Mucosa of stomach (tissue), 1 donor: ENCODE results near the gene LGR6.

Experiments
- H3K27me3 ChIP-seq: one replicate; pipeline ENCODE4 v1.7.0; 2013; ENCODE audit warnings: mild to moderate bottlenecking, low read length; ENCODE audit not compliant: control insufficient read depth, insufficient read depth
- H3K36me3 ChIP-seq: one replicate; pipeline ENCODE4 v1.7.0; 2013; ENCODE audit warnings: low read length; ENCODE audit not compliant: control insufficient read depth, insufficient read depth
- H3K4me1 ChIP-seq: one replicate; pipeline ENCODE4 v1.7.0; 2013; ENCODE audit warnings: mild to moderate bottlenecking, low read length; ENCODE audit not compliant: control insufficient read depth, insufficient read depth
- H3K4me3 ChIP-seq: one replicate; pipeline ENCODE4 v1.7.0; 2013; ENCODE audit warnings: low read length
- H3K9ac ChIP-seq: one replicate; pipeline ENCODE4 v1.7.0; 2013; ENCODE audit warnings: mild to moderate bottlenecking, low read length, moderate library complexity
- H3K9me3 ChIP-seq: one replicate; pipeline ENCODE4 v1.7.0; 2013; ENCODE audit warnings: mild to moderate bottlenecking, low read length, moderate library complexity; ENCODE audit not compliant: control insufficient read depth
- donor health status: Pancreatic carcinoma.

Gene LGR6

DNA sequence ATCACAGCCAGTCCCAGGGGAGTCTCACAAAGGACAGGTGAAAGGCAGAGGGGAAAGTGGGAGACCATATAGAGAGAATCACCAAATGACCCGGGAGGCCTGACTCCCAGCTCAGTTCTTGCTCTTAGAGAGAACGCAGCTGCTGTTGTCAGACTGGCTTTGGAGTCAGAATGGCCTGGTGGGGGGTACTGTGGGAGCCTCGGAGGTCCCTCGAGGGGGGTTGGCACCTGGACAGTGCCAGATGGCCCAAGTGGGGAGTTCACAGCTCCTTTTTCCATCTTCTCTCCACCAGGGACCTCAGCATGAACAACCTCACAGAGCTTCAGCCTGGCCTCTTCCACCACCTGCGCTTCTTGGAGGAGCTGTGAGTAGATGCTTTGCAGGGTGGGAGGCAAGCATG, 31.5 kb downstream of the LGR6 start:
- H3K9ac ChIP-seq = no peak overlapping the region
- H3K36me3 ChIP-seq = no peaks in the 10 kb centered on the region
- H3K27me3 ChIP-seq = peaks cover 6% of the 10 kb centered on the region
- H3K9me3 ChIP-seq = no peaks in the 10 kb centered on the region
- H3K4me1 ChIP-seq = no peaks in the 10 kb centered on the region
- no peak overlapping the region for H3K4me3 ChIP-seq

GRCh38 chr1:202227053-202227672, 33.6 kb downstream of the LGR6 start:
- Histone ChIP-seq H3K9ac (no peak overlapping the region), H3K36me3 (no peaks in the 10 kb centered on the region), H3K4me1 (no peaks in the 10 kb centered on the region), H3K4me3 (no peak overlapping the region), H3K9me3 (no peaks in the 10 kb centered on the region), H3K27me3 (peaks cover 6% of the 10 kb centered on the region)

DNA sequence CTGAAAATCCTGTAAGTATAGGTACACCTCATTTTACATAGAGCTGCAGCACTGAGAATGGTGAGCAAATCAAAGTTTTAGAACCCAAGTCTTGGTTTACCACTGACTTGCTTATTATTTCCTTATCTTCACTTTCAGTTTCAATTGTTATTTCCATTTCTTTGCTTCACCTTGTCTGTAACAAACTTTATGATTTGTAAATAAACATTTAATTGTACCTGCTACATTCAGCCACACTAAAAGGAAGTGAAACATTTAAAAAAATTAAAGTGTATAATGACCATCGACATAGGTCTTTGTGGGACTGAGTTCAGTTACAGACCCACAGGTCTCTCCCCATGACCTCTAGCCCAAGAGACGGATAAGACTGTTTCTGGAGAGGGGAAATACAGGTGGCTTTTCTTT, 34.4 kb downstream of the LGR6 start:
- H3K9me3 ChIP-seq = no peaks in the 10 kb centered on the region
- no peaks in the 10 kb centered on the region for H3K4me1 ChIP-seq
- H3K9ac ChIP-seq = no peak overlapping the region
- H3K4me3 ChIP-seq = no peak overlapping the region
- peaks cover 5% of the 10 kb centered on the region for H3K27me3 ChIP-seq
- no peaks in the 10 kb centered on the region for H3K36me3 ChIP-seq

GRCh38 chr1:202228484-202229122, 35.0 kb downstream of the LGR6 start:
- Histone ChIP-seq H3K9me3 (no peaks in the 10 kb centered on the region), H3K4me1 (no peaks in the 10 kb centered on the region), H3K27me3 (peaks cover 4% of the 10 kb centered on the region), H3K36me3 (no peaks in the 10 kb centered on the region), H3K9ac (no peak overlapping the region), H3K4me3 (no peak overlapping the region)

DNA sequence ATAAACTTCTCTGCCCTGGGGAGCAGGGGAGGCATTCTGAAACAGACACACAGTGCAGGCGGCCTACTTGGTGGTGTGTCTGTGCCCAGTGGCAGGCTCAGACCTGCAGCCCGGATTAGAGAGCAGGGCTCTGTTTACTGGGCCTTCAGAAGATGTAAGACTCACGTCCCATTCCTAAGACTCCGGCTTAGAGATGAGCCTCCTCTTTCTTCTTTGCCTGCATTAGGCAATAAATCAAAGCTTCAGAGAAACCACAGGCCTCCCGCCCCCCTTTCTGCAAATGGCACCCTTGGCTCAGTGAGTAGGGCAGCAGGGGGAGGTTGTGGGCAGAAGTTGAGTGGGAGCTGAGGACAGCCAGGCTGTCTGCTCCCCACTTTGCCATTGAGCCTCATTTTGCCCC, 35.8 kb downstream of the LGR6 start:
- H3K27me3 ChIP-seq = peaks cover 10% of the 10 kb centered on the region
- H3K9ac ChIP-seq = no peak overlapping the region
- no peak overlapping the region for H3K4me3 ChIP-seq
- no peaks in the 10 kb centered on the region for H3K4me1 ChIP-seq
- no peaks in the 10 kb centered on the region for H3K9me3 ChIP-seq
- H3K36me3 ChIP-seq = no peaks in the 10 kb centered on the region

DNA sequence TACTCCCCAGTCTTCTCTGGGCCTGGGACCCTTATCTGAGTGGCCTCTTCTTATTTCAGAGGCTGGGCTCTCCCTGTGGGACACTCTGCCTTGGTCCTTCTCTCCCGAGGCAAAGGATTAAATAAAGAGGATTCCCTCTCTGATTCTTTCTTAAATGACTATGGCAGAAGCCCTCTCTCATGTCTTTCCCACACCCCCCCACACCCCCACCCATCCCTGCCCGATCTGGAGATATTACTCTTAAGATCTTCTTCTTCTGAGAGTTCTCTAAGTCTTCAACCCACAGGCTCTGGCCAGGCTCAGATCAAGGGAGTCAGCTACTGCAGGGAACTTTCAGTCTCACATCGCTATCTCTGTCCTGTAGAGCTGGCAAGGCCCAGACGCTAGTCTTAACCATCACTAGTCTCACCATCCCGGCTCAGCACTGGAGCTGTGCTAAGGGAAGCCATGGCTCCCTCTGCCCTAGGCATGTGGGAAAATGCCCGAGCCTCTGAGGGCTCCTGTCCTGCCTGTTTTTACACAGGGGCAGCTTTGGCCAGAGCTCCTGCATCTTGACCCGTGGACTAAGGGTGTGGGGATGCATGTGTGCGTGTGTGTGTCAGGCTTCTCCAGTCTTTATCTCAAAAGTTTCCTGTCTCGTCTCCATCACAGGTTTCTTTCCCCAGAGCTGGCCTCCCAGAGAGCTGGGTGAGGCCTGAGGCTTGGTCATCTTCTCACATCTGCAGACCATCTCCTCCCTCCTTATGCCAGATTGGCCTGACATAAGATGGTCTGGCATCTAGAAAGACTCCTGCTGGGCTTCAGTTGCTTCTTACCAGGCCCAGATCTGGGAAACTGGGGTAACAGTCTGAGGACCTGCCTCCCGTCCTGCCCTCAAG, 36.7 kb downstream of the LGR6 start:
- Histone ChIP-seq H3K27me3 (peaks cover 11% of the 10 kb centered on the region), H3K9ac (no peak overlapping the region), H3K4me3 (no peak overlapping the region), H3K4me1 (no peaks in the 10 kb centered on the region), H3K9me3 (no peaks in the 10 kb centered on the region), H3K36me3 (no peaks in the 10 kb centered on the region)

DNA sequence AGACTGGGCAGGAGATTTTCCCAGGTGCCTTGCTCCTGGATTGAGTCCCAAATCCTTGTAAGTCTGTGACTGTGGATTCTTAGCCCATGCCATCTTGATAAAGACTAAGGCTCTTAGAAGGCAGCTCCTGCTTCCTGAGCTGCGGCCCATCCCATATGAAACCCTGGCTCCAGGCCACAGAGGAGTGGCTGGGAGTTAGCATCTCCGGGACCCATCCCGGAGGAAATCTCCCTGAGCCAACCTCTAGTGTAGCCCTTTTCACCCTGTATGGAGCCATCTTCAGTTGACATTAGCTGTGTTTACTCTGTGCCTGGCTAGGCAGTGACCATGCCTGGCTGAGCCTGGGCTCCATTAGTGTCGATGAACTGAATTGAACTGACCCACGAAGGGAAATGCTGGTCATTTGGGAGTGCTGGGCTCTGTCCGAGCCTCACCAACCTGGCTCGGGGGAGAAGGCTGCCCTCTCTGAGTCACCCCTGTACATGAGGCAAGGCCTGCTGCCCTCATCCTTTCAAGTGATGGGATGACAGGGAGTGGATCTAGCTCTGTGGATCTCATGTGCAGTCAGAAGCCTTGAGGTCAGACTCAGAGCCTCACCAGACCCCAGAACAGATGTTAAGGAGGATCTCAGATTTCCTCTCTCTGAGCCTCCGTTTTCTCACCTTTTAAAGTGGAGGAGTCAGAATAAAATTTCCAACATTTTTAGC, 37.5 kb downstream of the LGR6 start:
- Histone ChIP-seq H3K27me3 (peaks cover 7% of the 10 kb centered on the region), H3K36me3 (no peaks in the 10 kb centered on the region), H3K4me3 (no peak overlapping the region), H3K9me3 (no peaks in the 10 kb centered on the region), H3K9ac (no peak overlapping the region), H3K4me1 (no peaks in the 10 kb centered on the region)

- Histone ChIP-seq H3K36me3 (no peaks in the 10 kb centered on the region), H3K4me1 (no peaks in the 10 kb centered on the region), H3K27me3 (peaks cover 13% of the 10 kb centered on the region), H3K9ac (no peak overlapping the region), H3K4me3 (no peak overlapping the region), H3K9me3 (no peaks in the 10 kb centered on the region)
Measured at GRCh38 chr1:202233171-202233570, 39.6 kb downstream of the LGR6 start.

- Histone ChIP-seq H3K27me3 (peaks cover 13% of the 10 kb centered on the region), H3K36me3 (no peaks in the 10 kb centered on the region), H3K9me3 (no peaks in the 10 kb centered on the region), H3K4me3 (no peak overlapping the region), H3K9ac (no peak overlapping the region), H3K4me1 (no peaks in the 10 kb centered on the region)
Measured at GRCh38 chr1:202233804-202234203, 40.2 kb downstream of the LGR6 start.

DNA sequence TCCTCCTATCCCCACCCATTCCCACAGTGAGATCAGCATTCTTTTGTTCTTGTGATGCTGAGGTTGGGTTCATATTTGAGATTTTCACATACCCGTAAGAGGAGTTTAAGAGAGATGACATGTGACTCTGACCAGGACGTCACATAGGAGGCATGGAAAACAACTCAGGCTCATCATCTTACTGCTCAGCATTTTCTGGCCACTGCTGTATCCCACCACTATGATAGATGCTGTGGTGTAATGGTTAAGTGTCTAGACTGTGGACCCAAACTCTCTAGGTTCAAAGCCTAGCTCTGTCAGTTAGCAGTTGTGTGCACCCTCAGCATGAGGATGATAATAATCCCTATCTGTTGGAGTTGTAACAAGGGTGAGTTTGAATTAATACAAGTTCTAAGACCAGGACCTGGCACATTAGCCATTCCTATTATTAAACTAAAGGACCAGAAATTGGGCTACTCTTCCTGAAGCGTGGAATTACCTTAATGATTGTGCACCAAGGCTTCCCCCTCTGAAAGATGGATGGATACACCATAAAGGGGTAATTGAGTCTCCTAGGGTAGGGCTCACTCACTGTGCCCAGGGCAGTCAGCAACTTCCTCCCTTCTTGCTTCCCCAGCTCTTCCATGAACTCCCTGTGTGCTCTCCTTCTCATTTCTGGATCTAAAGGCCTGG, 40.9 kb downstream of the LGR6 start:
- Histone ChIP-seq H3K9ac (no peak overlapping the region), H3K36me3 (no peaks in the 10 kb centered on the region), H3K4me3 (no peak overlapping the region), H3K27me3 (peaks cover 13% of the 10 kb centered on the region), H3K4me1 (no peaks in the 10 kb centered on the region), H3K9me3 (no peaks in the 10 kb centered on the region)

- H3K4me1 ChIP-seq = no peaks in the 10 kb centered on the region
- H3K27me3 ChIP-seq = peaks cover 13% of the 10 kb centered on the region
- no peak overlapping the region for H3K4me3 ChIP-seq
- no peaks in the 10 kb centered on the region for H3K36me3 ChIP-seq
- H3K9me3 ChIP-seq = no peaks in the 10 kb centered on the region
- no peak overlapping the region for H3K9ac ChIP-seq
Measured at GRCh38 chr1:202235003-202235660, 41.5 kb downstream of the LGR6 start.
